Effector memory CD8-positive, alpha-beta T cell (primary cell): ENCODE data around the gene GPRIN3.
"Not testable (repeated sequence)": the region's sequence is repeated elsewhere in the genome, so short reads cannot be mapped to it uniquely, and the experiment has no call there.

Source experiments
- ATAC-seq: fragments of 150-1000 bp; cut with Tn5 transposase; replicated peaks from 2 replicates; pipeline ENCODE4 v1.10.0; 2021; ENCODE audit warnings: mild to moderate bottlenecking, moderate library complexity
- DNase-seq, 3 experiments: peaks; one replicate each; pipeline ENCODE4 v3.0.0; 2021
- H3K27ac Mint-ChIP-seq, 2 donors: one replicate each; pipeline ENCODE4 v1.8.0; 2022; ENCODE audit warnings: mild to moderate bottlenecking in 2 of 2, mixed read lengths in 2 of 2, moderate library complexity in 2 of 2
- H3K27me3 Mint-ChIP-seq, 2 donors: one replicate each; pipeline ENCODE4 v1.8.0; 2022; ENCODE audit warnings: mixed read lengths in 2 of 2
- H3K36me3 Mint-ChIP-seq: one replicate; pipeline ENCODE4 v1.8.0; 2022; ENCODE audit warnings: mild to moderate bottlenecking, moderate library complexity, mixed read lengths; ENCODE audit not compliant: insufficient read depth
- H3K4me1 Mint-ChIP-seq, 2 donors: one replicate each; pipeline ENCODE4 v1.8.0; 2022; ENCODE audit warnings: low read depth in 2 of 2, mixed read lengths in 2 of 2
- H3K4me3 Mint-ChIP-seq, 2 donors: one replicate each; pipeline ENCODE4 v1.8.0; 2022; ENCODE audit warnings: mild to moderate bottlenecking in 2 of 2, mixed read lengths in 2 of 2, moderate library complexity in 2 of 2
- H3K9me3 Mint-ChIP-seq, 2 donors: one replicate each; pipeline ENCODE4 v1.8.0; 2022; ENCODE audit warnings: mixed read lengths in 2 of 2

The GPRIN3 gene

DNA sequence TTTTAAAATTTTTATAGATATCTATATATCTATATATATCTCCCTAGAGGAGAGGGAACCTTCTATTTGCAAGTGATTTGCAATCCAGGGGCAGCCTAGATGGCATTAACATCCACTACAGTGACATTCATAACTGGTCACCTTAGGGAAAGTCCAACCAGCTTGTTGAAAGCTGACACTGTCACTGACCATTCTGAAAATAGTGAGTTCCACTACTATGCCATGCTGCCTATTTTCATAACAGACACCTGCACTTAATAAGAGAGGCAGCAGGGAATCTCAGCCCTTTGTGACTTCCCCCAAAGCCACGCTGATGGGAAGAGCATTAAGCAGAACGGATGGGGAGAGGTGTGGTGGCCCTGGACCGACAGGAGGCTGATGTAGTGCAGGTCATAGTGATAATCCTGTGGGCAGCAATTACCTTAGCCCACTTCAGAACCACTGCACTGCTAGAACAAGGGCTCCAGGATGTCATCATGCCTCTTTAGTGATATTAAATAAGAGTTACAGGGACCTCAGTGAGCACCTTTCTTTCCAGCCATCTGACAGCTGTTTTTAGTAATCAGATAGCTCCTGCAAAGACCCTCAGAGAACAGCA lies 51.3 kb downstream of the GPRIN3 start:
- no peaks in the 10 kb centered on the region for H3K9me3 Mint-ChIP-seq
- peak overlapping the region; percentile 42 to 48 for H3K4me3 Mint-ChIP-seq
- peak; percentile 17 for ATAC-seq
- peaks cover 71 to 91% of the 10 kb centered on the region in 2 donors for H3K4me1 Mint-ChIP-seq
- peak overlapping the region; percentile 80 to 93 for H3K27ac Mint-ChIP-seq
- no peak for DNase-seq
- H3K27me3 Mint-ChIP-seq, result no peaks in the 10 kb centered on the region
- peaks cover 15% of the 10 kb centered on the region for H3K36me3 Mint-ChIP-seq

DNA sequence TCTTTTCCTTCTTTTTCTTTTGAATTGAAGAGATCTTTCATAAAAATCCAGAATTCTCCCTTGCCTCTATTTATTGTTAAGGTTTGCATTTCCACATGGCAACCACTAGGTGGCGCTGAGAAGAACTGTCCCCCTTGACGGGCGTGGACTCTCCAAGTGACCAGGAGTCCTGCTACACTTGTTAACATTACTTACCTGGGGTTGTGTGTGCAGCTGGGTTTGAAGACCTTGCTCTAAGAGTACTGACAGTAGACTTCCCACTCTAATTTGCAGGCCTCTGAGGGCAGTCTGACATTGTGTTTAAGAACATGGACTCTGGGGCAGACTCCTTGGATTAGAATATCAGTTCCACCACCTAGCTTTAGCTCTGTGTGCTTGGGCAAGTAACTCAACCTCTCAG lies 52.8 kb downstream of the GPRIN3 start:
- H3K9me3 Mint-ChIP-seq, result no peaks in the 10 kb centered on the region
- DNase-seq (peak; percentile 49 to 50 (median 50)), ATAC-seq (peak; percentile 76)
- H3K4me3 Mint-ChIP-seq, result peak overlapping the region; percentile 13 to 41
- peaks cover 59 to 77% of the 10 kb centered on the region in 2 donors for H3K4me1 Mint-ChIP-seq
- peak overlapping the region; percentile 80 to 93 for H3K27ac Mint-ChIP-seq
- peaks cover 17% of the 10 kb centered on the region for H3K36me3 Mint-ChIP-seq
- H3K27me3 Mint-ChIP-seq, result no peaks in the 10 kb centered on the region

DNA sequence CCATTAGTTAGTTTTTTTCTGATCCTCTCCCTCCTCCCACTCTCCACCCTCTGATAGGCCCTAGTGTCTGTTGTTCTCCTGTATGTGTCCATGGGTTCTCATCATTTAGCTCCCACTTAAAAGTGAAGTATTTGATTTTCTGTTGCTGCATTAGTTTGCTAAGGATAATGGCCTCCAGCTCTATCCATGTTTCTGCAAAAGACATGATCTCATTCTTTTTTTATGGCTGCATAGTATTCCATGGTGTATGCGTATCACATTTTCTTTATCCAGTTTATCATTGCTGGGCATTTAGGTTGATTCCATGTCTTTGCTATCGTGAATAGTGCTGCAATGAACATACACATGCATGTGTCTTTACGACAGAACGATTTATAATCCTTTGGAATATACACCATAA lies 53.3 kb downstream of the GPRIN3 start:
- peaks cover 20% of the 10 kb centered on the region for H3K36me3 Mint-ChIP-seq
- H3K27me3 Mint-ChIP-seq, ATAC-seq, H3K4me3 Mint-ChIP-seq, DNase-seq, H3K9me3 Mint-ChIP-seq: not testable (repeated sequence)
- peaks cover 59 to 75% of the 10 kb centered on the region in 2 donors for H3K4me1 Mint-ChIP-seq
- peak overlapping the region; percentile 80 to 93 for H3K27ac Mint-ChIP-seq

DNA sequence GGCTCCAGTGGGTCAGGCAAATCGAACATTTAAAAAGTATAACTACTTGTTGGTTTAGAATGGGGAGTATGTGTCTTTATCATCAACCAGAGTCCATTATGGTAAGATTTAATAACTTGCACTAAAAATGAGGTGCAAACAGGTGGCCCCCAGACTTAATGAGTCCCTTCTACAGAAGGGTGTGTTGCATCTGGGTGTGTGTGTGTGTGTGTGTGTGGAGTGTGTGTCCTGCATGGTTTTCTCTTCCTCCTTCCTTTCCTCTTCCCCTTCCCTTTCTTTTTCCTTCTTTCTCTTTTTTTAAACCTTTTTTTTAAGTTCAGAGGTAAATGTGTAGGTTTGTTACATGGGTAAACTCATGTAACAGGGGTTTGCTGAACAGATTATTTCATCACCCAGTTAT lies 53.7 kb downstream of the GPRIN3 start:
- H3K27ac Mint-ChIP-seq, result peak overlapping the region; percentile 80 to 93
- no peaks in the 10 kb centered on the region for H3K9me3 Mint-ChIP-seq
- H3K27me3 Mint-ChIP-seq, result no peaks in the 10 kb centered on the region
- DNase-seq (no peak), ATAC-seq (no peak)
- no peak overlapping the region for H3K4me3 Mint-ChIP-seq
- peaks cover 23% of the 10 kb centered on the region for H3K36me3 Mint-ChIP-seq
- peaks cover 60 to 75% of the 10 kb centered on the region in 2 donors for H3K4me1 Mint-ChIP-seq

DNA sequence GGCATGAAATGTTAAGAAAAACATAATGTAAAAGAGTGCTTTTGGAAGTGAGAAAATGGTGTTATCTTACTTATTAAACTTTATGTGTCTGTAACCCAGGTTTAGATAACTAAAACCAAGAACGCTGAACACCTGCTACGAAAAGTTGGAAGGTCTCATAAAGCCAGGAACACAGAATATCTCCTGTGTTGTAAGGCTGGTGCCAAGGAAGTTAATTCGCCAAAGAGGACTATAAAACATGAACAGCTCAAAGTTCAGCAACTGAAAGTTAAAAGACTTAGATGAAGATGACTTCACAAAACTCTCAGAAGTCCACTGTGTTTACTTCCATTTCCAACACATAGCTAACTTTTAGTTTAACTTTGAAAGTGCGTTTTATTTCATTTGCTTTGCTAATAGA lies 54.3 kb downstream of the GPRIN3 start:
- Mint-ChIP-seq H3K27me3 (no peaks in the 10 kb centered on the region), H3K9me3 (no peaks in the 10 kb centered on the region), H3K36me3 (peaks cover 29% of the 10 kb centered on the region), H3K4me3 (no peak overlapping the region), H3K27ac (peak overlapping the region; percentile 80 to 93), H3K4me1 (peaks cover 56 to 70% of the 10 kb centered on the region in 2 donors)
- ATAC-seq (no peak), DNase-seq (no peak)

DNA sequence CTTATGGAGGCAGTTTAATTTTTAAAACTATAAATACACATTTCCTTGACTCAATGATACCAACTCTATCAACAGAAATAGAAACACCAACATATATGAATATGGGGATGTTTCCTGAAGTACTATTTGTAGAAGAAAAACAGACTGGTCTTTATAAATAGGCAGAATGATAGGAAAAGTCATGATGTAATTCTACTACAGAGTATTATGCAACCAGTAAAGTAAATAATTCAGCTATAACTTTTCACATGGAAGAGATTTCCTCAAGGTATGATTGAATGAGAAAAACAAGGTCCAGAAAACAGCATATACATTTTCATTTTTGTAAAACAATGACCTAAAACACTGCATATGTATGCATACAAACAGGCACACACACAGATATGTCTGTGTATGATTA lies 56.2 kb downstream of the GPRIN3 start:
- no peak for ATAC-seq
- Mint-ChIP-seq H3K9me3 (no peaks in the 10 kb centered on the region), H3K4me3 (no peak overlapping the region), H3K4me1 (peaks cover 47 to 54% of the 10 kb centered on the region in 2 donors), H3K27ac (peak overlapping the region in 1 of 2 donors; percentile 49), H3K27me3 (no peaks in the 10 kb centered on the region), H3K36me3 (peaks cover 48% of the 10 kb centered on the region)
- DNase-seq, result no peak

DNA sequence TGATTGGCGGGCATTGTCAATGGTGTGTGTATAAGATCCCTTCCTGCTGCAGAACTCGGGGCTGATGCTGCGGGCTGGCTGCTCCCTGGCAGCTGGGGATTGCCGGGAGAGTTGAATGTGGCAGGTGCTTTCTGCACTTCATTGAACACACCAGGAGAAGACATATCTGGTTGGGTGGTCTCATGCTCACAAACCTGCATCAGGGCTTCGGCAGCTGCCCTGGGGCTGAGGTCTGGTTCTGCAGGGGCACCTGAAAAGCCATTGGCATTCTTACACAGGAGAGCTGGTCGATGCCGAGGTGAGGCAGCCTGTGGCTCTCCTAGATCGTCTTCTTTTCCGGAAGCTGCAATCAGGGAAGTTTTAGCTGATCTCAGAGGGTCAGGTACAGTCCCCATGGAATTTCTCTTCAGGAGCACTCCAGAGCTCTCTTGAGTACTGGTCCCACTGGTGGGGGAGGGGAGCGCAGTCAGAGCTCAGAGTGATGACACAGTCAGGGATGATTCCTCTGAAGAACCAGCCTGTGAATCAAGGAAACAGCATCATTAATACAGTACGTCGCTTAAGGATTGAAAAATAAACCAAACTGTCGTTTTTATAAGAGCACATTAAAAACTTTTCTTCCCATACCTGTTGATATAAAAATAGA lies 57.8 kb downstream of the GPRIN3 start:
- Mint-ChIP-seq H3K27ac (peak overlapping the region in 1 of 2 donors; percentile 69), H3K4me3 (no peak overlapping the region), H3K27me3 (no peaks in the 10 kb centered on the region), H3K36me3 (peaks cover 49% of the 10 kb centered on the region), H3K9me3 (no peaks in the 10 kb centered on the region), H3K4me1 (peaks cover 38 to 39% of the 10 kb centered on the region in 2 donors)
- DNase-seq (no peak), ATAC-seq (no peak)

DNA sequence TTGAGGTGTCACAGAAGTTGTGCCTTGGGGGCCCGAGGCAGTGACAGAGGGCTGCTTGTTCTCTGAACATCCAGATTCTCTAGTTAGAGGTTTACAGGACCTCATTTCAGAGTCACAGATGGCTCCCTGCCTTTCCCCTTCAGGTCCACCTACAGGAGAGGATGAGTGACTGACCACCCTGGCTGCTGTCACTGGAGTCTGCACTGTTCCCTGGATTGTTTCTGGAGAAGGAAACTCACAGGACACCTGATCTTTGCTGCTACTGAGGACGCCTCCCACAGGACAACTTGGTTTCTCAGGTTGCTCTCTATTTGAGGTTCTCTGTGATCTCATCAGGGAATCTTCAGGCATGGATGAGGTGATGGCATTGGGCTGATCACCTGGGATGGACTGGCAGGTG lies 58.3 kb downstream of the GPRIN3 start:
- peak overlapping the region in 1 of 2 donors; percentile 69 for H3K27ac Mint-ChIP-seq
- H3K4me1 Mint-ChIP-seq, result peaks cover 36 to 37% of the 10 kb centered on the region in 2 donors
- peaks cover 43% of the 10 kb centered on the region for H3K36me3 Mint-ChIP-seq
- H3K27me3 Mint-ChIP-seq, result no peaks in the 10 kb centered on the region
- DNase-seq, result no peak
- H3K4me3 Mint-ChIP-seq, result no peak overlapping the region
- H3K9me3 Mint-ChIP-seq, result no peaks in the 10 kb centered on the region
- no peak for ATAC-seq

DNA sequence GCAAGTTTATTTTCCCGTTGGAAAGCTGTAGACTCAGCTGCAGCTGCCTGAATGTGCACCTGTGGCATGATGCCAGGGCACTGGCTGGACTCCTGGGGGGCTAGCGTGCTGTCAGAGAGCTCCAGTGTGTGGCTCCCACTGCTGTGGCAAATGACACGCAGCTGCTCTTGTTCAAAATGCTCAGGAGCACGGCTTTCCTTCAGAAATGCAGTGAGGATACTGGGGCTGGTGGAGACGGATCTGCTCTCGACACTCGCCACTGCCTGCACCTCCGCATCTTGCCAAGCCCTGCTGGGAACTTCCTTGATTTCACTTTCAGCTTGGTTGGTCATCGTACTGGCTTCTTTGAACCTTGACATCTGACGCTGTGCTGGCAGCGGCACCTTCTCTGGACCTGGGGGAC lies 58.7 kb downstream of the GPRIN3 start:
- no peaks in the 10 kb centered on the region for H3K27me3 Mint-ChIP-seq
- ATAC-seq, result no peak
- H3K27ac Mint-ChIP-seq, result peak overlapping the region in 1 of 2 donors; percentile 69
- peaks cover 37% of the 10 kb centered on the region in 2 donors for H3K4me1 Mint-ChIP-seq
- H3K9me3 Mint-ChIP-seq, result no peaks in the 10 kb centered on the region
- no peak overlapping the region for H3K4me3 Mint-ChIP-seq
- DNase-seq, result no peak
- H3K36me3 Mint-ChIP-seq, result peaks cover 43% of the 10 kb centered on the region

DNA sequence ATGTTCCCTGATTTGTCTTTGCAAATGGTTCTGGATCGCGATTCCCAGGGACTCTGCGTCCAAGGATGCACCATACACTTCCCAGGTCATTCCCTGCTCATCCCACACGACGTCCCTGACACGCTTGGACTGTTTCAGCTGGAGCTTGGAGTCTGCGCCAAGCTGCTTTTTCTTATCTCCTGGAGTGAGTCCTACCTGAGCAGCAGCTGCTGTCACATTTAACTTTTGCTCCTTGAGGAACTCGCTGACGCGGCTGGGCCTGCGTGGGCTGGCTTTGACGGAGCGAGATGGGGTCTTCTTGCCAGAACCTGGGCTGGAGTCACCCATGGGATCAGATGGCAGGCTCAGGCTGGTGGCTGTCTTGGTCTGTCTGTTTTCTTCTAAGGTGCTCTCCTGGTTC lies 59.6 kb downstream of the GPRIN3 start:
- Mint-ChIP-seq H3K9me3 (no peaks in the 10 kb centered on the region), H3K27me3 (no peaks in the 10 kb centered on the region), H3K27ac (peak overlapping the region in 1 of 2 donors; percentile 49), H3K36me3 (peaks cover 46% of the 10 kb centered on the region), H3K4me3 (peak overlapping the region in 1 of 2 donors; percentile 33), H3K4me1 (peaks cover 39 to 43% of the 10 kb centered on the region in 2 donors)
- ATAC-seq, result no peak
- DNase-seq, result no peak

DNA sequence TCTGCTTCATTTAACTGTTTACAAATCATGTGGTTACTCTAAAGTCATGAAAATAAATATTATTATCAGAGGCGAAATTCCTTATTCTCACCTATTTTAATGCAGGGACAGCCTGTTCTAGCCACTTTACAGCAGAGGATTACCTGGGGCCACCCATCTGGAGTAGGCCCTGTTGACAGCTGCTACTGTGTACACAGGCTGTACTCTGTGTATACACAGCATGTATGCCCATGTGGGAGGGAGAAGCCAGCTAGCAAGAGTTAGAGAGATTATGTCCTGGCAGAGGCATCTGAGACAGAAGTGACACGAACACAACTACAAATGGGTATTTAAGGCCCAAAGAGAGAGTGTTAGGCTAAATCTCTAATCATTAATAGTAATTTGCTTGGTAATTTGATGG lies 62.1 kb downstream of the GPRIN3 start:
- H3K4me1 Mint-ChIP-seq, result peaks cover 26 to 40% of the 10 kb centered on the region in 2 donors
- DNase-seq (no peak), ATAC-seq (no peak)
- no peaks in the 10 kb centered on the region for H3K27me3 Mint-ChIP-seq
- no peaks in the 10 kb centered on the region for H3K9me3 Mint-ChIP-seq
- peaks cover 46% of the 10 kb centered on the region for H3K36me3 Mint-ChIP-seq
- no peak overlapping the region for H3K4me3 Mint-ChIP-seq
- H3K27ac Mint-ChIP-seq, result peak overlapping the region; percentile 93 to 94

DNA sequence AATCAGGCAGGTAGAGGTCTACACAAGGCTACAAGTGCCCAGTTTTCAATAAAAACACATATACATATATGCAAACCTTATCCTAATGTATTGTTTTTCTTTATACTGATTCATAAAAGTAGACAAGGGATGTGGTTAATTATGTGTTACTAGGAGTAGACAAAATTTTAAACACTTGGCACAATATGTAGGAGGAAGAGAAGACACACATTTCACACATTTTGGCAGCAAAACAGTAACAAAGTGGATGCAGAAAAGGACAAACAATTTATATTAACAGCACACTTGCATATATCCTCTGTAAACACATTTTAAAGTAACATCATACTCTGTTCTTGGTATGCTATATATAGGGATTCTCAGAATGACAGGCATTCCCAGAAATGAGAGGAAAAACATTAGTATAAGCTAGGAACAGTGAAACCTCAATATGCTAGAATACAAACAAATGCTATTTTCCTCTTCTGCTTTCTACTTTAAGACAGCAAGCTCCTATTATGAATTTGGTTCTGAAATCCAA lies 63.8 kb downstream of the GPRIN3 start:
- no peak for DNase-seq
- ATAC-seq, result no peak
- Mint-ChIP-seq H3K9me3 (no peaks in the 10 kb centered on the region), H3K27ac (peak overlapping the region; percentile 93 to 94), H3K4me1 (peaks cover 21 to 33% of the 10 kb centered on the region in 2 donors), H3K36me3 (peaks cover 33% of the 10 kb centered on the region), H3K27me3 (no peaks in the 10 kb centered on the region), H3K4me3 (peak overlapping the region in 1 of 2 donors; percentile 47)

DNA sequence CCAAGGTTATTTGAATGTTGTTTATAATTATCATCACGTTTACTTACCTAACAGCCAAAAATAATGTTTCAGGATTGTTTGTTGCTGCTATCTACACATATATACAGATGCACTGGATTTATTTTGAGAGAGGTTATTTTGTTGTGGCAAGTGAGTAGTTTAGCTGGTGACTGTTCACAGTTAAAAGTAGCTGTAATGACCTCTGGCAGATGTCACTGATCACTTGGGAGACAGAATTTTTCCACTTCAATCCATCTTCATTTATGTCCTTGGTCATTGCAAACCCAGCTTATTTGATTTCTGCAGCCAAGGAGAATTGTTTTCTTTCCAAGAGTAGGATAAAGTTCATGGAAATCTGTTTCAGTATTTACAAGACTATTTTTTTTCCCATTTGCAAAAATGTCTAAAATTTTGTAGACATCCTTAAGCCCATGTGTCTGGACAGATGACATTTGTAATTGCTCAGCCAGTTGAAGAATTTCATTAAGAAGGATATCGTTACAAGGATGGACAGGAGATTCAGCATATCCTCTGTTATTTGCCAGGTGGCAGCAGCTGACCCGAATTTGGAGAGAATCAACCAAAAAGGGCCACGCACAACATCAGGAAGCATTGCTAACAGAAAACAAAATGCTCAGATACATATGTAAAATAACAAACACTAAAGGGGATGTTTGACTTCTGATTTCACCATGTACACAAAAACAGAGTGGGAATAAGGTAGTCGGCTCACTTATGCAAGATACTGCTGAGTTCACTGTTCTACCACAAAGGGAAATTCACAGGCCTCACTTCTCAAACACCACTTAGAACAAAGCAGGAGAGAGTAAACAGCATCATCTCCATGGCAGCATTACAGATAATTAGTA lies 64.5 kb downstream of the GPRIN3 start:
- H3K4me1 Mint-ChIP-seq, result peaks cover 20 to 30% of the 10 kb centered on the region in 2 donors
- peak in 2 of 3 experiments; percentile 11 to 27 for DNase-seq
- H3K9me3 Mint-ChIP-seq, result no peaks in the 10 kb centered on the region
- peak overlapping the region in 1 of 2 donors; percentile 47 for H3K4me3 Mint-ChIP-seq
- H3K27ac Mint-ChIP-seq, result peak overlapping the region; percentile 93 to 94
- H3K36me3 Mint-ChIP-seq, result peaks cover 31% of the 10 kb centered on the region
- peak; percentile 94 for ATAC-seq
- H3K27me3 Mint-ChIP-seq, result no peaks in the 10 kb centered on the region
